Measurements from ENCODE around the gene RAB3IP.
"Not testable (repeated sequence)": the region's sequence is repeated elsewhere in the genome, so short reads cannot be mapped to it uniquely, and the experiment has no call there.

Gene RAB3IP

GRCh38 chr12:69834147-69834546, 95.5 kb downstream of the RAB3IP start:
- H3K4me3 ChIP-seq (ENCODE audit: low read depth, low read length): no peak overlapping the region

- H3K4me3 ChIP-seq (ENCODE audit: low read depth, low read length): no peak overlapping the region
Measured at GRCh38 chr12:69834576-69834975, 95.9 kb downstream of the RAB3IP start.

DNA sequence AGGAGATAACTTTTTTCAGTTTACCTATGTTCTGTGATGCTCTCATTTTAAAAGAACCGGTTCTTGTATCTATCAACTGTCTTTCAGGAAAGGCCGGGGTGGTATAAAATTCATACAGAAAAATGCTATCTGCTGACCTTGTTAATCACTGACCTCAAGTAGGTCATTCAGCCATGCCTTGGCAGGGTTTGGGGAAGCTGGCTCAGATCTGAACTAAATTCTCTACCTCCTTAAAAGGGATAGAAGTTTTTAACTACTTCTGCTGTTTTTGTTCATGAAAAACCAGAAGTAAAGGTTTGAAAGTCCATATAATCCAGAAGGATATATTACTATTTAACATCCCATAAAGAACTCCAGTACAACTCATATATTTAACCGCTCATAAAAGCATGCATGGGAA, 96.4 kb downstream of the RAB3IP start:
- H3K4me3 ChIP-seq (ENCODE audit: low read depth, low read length): no peak overlapping the region

GRCh38 chr12:69836015-69836414, 97.4 kb downstream of the RAB3IP start:
- H3K4me3 ChIP-seq (ENCODE audit: low read depth, low read length): no peak overlapping the region

GRCh38 chr12:69837191-69837590, 98.5 kb downstream of the RAB3IP start:
- no peak overlapping the region for H3K4me3 ChIP-seq (ENCODE audit: low read depth, low read length)

GRCh38 chr12:69837657-69838415, 99.2 kb downstream of the RAB3IP start:
- no peak overlapping the region for H3K4me3 ChIP-seq (ENCODE audit: low read depth, low read length)

GRCh38 chr12:69840727-69841126, 102.1 kb downstream of the RAB3IP start:
- H3K4me3 ChIP-seq (ENCODE audit: low read depth, low read length): no peak overlapping the region

GRCh38 chr12:69843608-69844007, 104.9 kb downstream of the RAB3IP start:
- H3K4me3 ChIP-seq (ENCODE audit: low read depth, low read length): no peak overlapping the region

DNA sequence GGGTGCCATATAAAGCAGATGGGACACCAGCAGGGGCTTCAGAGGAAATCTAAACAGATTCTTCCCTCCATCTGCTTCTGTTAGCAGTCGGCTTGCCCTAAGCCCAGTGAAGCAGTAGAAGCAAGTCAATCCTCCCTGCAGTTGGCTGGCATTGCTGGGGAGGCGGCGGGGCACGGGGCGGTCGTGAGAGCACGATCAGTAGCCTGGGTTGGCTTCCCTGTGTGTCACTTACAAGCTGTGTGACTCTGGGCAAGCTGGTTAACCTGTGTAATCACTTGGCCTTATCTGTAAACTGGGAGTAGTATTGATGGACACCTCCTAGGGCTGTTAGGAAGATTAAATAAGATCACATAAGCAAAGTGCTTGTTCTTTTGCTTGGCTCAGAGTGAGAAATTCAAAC, 105.8 kb downstream of the RAB3IP start:
- H3K4me3 ChIP-seq (ENCODE audit: low read depth, low read length): no peak overlapping the region

DNA sequence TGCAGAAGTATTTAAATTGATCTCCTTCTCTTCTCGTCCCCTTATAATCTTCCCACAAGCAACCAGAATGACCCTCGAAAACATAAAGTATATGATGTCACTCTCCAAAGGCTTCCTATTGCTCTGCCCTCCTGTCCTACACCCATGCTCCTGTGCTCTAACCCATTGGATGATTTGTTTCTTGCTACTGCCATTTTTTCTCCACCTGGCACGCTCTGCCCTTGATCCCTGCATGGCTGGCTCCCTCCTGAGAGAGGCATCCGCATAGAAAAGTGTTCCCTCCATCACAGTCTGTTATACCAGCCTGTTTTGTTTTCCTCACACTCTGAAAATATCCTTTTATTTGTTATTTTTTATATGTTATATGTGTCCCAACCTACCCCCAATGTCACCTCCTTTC, 106.2 kb downstream of the RAB3IP start:
- H3K4me3 ChIP-seq (ENCODE audit: low read depth, low read length): no peak overlapping the region

DNA sequence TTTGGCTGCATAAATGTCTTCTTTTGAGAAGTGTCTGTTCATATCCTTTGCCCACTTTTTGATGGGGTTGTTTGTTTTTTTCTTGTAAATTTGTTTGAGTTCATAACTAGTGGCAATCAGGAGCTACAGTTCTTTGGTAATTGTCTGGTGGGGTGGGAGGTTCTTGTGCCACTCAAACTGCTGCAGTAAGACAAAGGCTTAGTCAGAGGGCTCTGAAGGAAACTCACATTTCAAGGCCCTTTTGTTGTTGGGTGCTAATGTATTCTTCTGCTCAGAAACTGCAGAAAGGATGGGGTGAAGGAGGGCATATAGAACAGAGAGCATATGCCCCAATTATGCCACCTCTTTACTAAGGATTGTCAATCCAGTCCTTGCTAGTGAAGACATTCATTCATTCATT, 108.3 kb downstream of the RAB3IP start:
- H3K4me3 ChIP-seq (ENCODE audit: low read depth, low read length): no peak overlapping the region

DNA sequence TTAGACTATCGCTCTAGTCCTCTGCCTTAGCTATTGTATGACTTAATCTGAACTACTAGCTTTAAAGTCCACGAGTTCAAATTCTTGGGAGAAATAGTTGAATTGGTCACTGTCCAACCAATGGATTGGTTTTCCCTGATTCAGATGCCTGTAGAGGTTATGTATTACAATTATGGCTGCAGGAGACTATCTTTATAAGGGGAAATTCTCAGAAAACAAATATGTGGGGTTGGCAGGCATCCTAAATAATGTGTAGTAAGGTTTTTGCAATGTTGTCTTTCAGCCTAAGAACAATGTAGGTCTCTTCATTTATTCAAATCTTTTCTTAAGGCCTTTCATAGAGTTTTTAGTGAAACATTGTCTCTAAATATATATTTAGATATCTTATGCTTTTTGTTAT, 113.3 kb downstream of the RAB3IP start:
- H3K4me3 ChIP-seq (ENCODE audit: low read depth, low read length): no peak overlapping the region

DNA sequence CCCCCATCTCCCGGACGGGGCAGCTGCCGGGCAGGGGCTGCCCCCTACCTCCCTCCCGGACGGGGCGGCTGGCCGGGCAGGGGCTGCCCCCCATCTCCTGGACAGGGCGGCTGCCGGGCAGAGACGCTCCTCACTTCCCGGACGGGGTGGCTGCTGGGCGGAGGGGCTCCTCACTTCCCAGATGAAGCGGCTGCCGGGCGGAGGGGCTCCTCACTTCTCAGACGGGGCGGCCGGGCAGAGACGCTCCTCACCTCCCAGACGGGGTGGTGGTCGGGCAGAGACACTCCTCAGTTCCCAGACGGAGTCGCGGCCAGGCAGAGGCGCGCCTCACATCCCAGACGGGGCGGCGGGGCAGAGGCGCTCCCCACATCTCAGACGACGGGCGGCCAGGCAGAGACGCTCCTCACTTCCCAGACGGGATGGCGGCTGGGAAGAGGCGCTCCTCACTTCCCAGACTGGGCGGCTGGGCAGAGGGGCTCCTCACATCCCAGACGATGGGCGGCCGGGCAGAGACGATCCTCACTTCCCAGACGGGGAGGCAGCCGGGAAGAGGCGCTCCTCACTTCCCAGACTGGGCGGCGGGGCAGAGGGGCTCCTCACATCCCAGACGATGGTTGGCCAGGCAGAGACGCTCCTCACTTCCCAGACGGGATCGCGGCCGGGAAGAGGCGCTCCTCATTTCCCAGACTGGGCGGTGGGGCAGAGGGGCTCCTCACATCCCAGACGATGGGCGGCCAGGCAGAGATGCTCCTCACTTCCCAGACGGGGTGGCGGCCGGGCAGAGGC, 114.7 kb downstream of the RAB3IP start:
- H3K4me3 ChIP-seq (ENCODE audit: low read depth, low read length): not testable (repeated sequence)

- no peak overlapping the region for H3K4me3 ChIP-seq (ENCODE audit: low read depth, low read length)
Measured at GRCh38 chr12:69866698-69867097, 128.0 kb downstream of the RAB3IP start.

DNA sequence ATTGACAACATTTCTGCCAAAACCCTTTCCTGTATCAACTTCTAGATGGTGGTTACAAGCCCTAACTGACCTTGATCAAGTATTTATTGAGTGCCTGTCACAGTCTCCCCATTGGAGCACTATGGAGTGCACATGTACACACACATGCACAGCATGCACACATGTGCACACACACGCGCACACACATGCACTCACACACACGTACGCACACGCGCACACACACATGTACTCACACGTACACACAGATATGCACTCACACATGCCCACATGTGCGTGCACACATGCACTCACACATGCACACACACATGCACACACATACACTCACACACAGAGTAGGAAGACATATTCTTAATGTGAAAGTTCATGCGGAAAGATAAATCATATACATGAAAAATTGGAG, 130.0 kb downstream of the RAB3IP start:
- H3K4me3 ChIP-seq (ENCODE audit: low read depth, low read length): no peak overlapping the region

- H3K4me3 ChIP-seq (ENCODE audit: low read depth, low read length): no peak overlapping the region
Measured at GRCh38 chr12:69872804-69873203, 134.1 kb downstream of the RAB3IP start.
